HepG2 (cell line): ENCODE data around the gene SPRED2. TPM values are rescaled to one million over a fixed set of nuclear protein-coding genes. Genes with fewer than 3 reads are reported as not detected.

Source experiments
- CENPX ChIP-seq: sonication (generic); formaldehyde crosslinking; IDR thresholded peaks from 2 replicates; pipeline ENCODE4 v1.9.0; 2021; ENCODE audit warnings: mild to moderate bottlenecking, missing genetic modification reagents, moderate library complexity
- GATAD2A ChIP-seq: IDR thresholded peaks from 2 replicates; pipeline ENCODE4 v1.6.1; 2016
- HMGA1 ChIP-seq: sonication (generic); formaldehyde crosslinking; conservative IDR thresholded peaks from 2 replicates; pipeline ENCODE4 v1.4.0; 2020; ENCODE audit warnings: missing genetic modification reagents
- KDM6A ChIP-seq: IDR thresholded peaks from 2 replicates; pipeline ENCODE4 v1.6.1; 2016; ENCODE audit warnings: low read depth
- NCOA5 ChIP-seq: sonication (generic); formaldehyde crosslinking; IDR thresholded peaks from 2 replicates; pipeline ENCODE4 v1.4.0; 2020; ENCODE audit warnings: missing genetic modification reagents
- NRL ChIP-seq: sonication (generic); formaldehyde crosslinking; IDR thresholded peaks from 2 replicates; pipeline ENCODE4 v1.5.0; 2020; ENCODE audit warnings: missing genetic modification reagents, mild to moderate bottlenecking, moderate library complexity, borderline replicate concordance
- SALL1 ChIP-seq: sonication (generic); formaldehyde crosslinking; IDR thresholded peaks from 2 replicates; pipeline ENCODE4 v1.8.0; 2022; ENCODE audit warnings: mild to moderate bottlenecking, missing genetic modification reagents
- SNAI1 ChIP-seq: sonication (generic); formaldehyde crosslinking; IDR thresholded peaks from 2 replicates; pipeline ENCODE4 v1.5.0; 2020; ENCODE audit warnings: mild to moderate bottlenecking, missing genetic modification reagents, borderline replicate concordance
- STAG1 ChIP-seq: sonication (generic); formaldehyde crosslinking; IDR thresholded peaks from 2 replicates; pipeline ENCODE4 v1.4.0; 2020; ENCODE audit warnings: missing genetic modification reagents
- WIZ ChIP-seq: sonication (generic); formaldehyde crosslinking; IDR thresholded peaks from 2 replicates; pipeline ENCODE4 v1.5.1; 2020; ENCODE audit warnings: mild to moderate bottlenecking, missing genetic modification reagents
- YY1 ChIP-seq: IDR thresholded peaks from 2 replicates; pipeline ENCODE4 v1.6.1; 2011; ENCODE audit warnings: low read length, low read depth, moderate library complexity, mild to moderate bottlenecking; ENCODE audit not compliant: insufficient read depth, insufficient replicate concordance
- ZBTB7B ChIP-seq: sonication (generic); formaldehyde crosslinking; IDR thresholded peaks from 2 replicates; pipeline ENCODE4 v1.4.0; 2020; ENCODE audit warnings: missing genetic modification reagents
- ZMYM2 ChIP-seq: sonication (generic); formaldehyde crosslinking; IDR thresholded peaks from 2 replicates; pipeline ENCODE4 v1.8.0; 2022; ENCODE audit warnings: mild to moderate bottlenecking, missing genetic modification reagents
- ZNF124 ChIP-seq: sonication (generic); formaldehyde crosslinking; IDR thresholded peaks from 2 replicates; pipeline ENCODE4 v1.4.0; 2020; ENCODE audit warnings: missing genetic modification reagents
- ZNF230 ChIP-seq: sonication (generic); formaldehyde crosslinking; IDR thresholded peaks from 2 replicates; pipeline ENCODE4 v1.4.0; 2020; ENCODE audit warnings: mild to moderate bottlenecking, missing genetic modification reagents
- ZNF235 ChIP-seq: sonication (generic); formaldehyde crosslinking; IDR thresholded peaks from 2 replicates; pipeline ENCODE4 v1.8.1; 2023; ENCODE audit warnings: mild to moderate bottlenecking, missing genetic modification reagents, borderline replicate concordance
- polyA plus RNA-seq, 8 experiments: library from polyadenylated mRNA; depleted of rRNA in 3 of 8; stranded (reverse) in 7 of 8; unstranded in 1 of 8; fragments of >200 nt; fragmentation: Illumina TruSeq in 4 of 8; extraction: Trizol in 4 of 8; gene quantifications; 2 replicates each; pipeline versions ENCODE4 v1.2.1 to v1.2.3, GENCODE V29; 2011 to 2016; ENCODE audit warnings: low read depth in 4 of 8, missing spikeins in 1 of 8, mixed read lengths in 1 of 8; ENCODE audit not compliant: insufficient read depth in 1 of 8
- total RNA-seq, 5 experiments: library from RNA; depleted of rRNA; stranded (reverse); fragments of >200 nt; fragmentation: Illumina TruSeq; extraction: Trizol; gene quantifications; 2 replicates each; pipeline ENCODE4 v1.2.3, GENCODE V29; 2016; ENCODE audit warnings: low read depth in 1 of 5
- TF ChIP-seq, protein P1 (sequence below): sonication (generic); formaldehyde crosslinking; IDR thresholded peaks from 2 replicates; pipeline ENCODE4 v1.4.0; 2020; ENCODE audit warnings: missing genetic modification reagents
- TF ChIP-seq, protein P2 (sequence below): sonication (generic); formaldehyde crosslinking; IDR thresholded peaks from 2 replicates; pipeline ENCODE4 v1.5.0; 2020; ENCODE audit warnings: mild to moderate bottlenecking, low read depth, missing genetic modification reagents, borderline replicate concordance
- TF ChIP-seq, protein P3 (sequence below): sonication (generic); formaldehyde crosslinking; IDR thresholded peaks from 2 replicates; pipeline ENCODE4 v1.8.0; 2022; ENCODE audit warnings: missing genetic modification reagents, low read depth, mild to moderate bottlenecking, borderline replicate concordance
- TF ChIP-seq, protein P4 (sequence below): sonication (generic); formaldehyde crosslinking; conservative IDR thresholded peaks from 2 replicates; pipeline ENCODE4 v1.8.1; 2023; ENCODE audit warnings: missing genetic modification reagents
- TF ChIP-seq, protein P5 (sequence below): sonication (generic); formaldehyde crosslinking; IDR thresholded peaks from 2 replicates; pipeline ENCODE4 v1.8.0; 2022; ENCODE audit warnings: mild to moderate bottlenecking, missing genetic modification reagents, moderate library complexity

The SPRED2 gene
- total and polyA plus RNA-seq, 2 of the 13 experiments (the other 11 are each of a cell fraction or from before 2014, with no cell fraction given) = 13.0 to 37.0 TPM

DNA sequence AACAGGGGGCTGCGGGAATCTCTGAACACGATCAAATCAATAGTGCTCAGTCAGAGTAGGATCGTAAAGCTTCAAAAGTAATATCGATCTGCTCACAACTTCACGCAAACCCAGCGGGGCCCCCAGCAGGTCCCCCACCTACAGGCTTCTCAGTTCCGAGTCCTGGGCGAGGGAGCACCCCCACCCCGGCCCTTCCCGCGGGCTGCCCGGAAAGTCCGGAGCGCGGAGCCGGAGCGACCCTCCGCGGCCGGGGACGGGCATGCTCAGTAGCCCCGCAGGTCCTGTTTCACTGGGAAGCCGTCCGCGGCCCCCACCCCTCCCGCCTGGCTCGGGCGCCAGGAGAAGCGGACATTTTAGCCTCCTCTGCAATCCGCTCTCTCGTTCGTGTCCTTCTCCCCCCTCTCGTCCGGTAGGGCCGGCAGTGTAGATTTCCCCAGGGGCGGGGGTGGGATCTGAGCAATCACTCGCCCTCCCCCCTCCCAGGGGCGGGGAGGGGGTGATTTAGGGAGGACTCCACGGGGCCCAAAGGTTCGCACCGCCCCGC, 3.3 kb upstream of the SPRED2 start (continued):
- TF ChIP-seq YY1 (peak; percentile 89), GATAD2A (peak; percentile 70), KDM6A (CRISPR knock-in tag) (no peak), ZNF230 (CRISPR knock-in tag) (0 out of 2 replicates have a peak, but pooled peaks have one; percentile 53), ZMYM2 (CRISPR knock-in tag) (no peak), NCOA5 (CRISPR knock-in tag) (no peak), CENPX (CRISPR knock-in tag) (no peak), WIZ (CRISPR knock-in tag) (no peak; the same call in 1 of the 2 replicates), SNAI1 (CRISPR knock-in tag) (peak; percentile 30; the same call in 1 of the 2 replicates), SALL1 (CRISPR knock-in tag) (peak; percentile 90), ZBTB7B (CRISPR knock-in tag) (peak; percentile 80), NRL (CRISPR knock-in tag) (peak; percentile 92), ZNF124 (CRISPR knock-in tag) (peak; percentile 52; the same call in 1 of the 2 replicates), HMGA1 (CRISPR knock-in tag) (no peak), ZNF235 (CRISPR knock-in tag) (peak; percentile 80; the same call in 1 of the 2 replicates), STAG1 (CRISPR knock-in tag) (peak; percentile 62)
- TF ChIP-seq, protein P1, sequence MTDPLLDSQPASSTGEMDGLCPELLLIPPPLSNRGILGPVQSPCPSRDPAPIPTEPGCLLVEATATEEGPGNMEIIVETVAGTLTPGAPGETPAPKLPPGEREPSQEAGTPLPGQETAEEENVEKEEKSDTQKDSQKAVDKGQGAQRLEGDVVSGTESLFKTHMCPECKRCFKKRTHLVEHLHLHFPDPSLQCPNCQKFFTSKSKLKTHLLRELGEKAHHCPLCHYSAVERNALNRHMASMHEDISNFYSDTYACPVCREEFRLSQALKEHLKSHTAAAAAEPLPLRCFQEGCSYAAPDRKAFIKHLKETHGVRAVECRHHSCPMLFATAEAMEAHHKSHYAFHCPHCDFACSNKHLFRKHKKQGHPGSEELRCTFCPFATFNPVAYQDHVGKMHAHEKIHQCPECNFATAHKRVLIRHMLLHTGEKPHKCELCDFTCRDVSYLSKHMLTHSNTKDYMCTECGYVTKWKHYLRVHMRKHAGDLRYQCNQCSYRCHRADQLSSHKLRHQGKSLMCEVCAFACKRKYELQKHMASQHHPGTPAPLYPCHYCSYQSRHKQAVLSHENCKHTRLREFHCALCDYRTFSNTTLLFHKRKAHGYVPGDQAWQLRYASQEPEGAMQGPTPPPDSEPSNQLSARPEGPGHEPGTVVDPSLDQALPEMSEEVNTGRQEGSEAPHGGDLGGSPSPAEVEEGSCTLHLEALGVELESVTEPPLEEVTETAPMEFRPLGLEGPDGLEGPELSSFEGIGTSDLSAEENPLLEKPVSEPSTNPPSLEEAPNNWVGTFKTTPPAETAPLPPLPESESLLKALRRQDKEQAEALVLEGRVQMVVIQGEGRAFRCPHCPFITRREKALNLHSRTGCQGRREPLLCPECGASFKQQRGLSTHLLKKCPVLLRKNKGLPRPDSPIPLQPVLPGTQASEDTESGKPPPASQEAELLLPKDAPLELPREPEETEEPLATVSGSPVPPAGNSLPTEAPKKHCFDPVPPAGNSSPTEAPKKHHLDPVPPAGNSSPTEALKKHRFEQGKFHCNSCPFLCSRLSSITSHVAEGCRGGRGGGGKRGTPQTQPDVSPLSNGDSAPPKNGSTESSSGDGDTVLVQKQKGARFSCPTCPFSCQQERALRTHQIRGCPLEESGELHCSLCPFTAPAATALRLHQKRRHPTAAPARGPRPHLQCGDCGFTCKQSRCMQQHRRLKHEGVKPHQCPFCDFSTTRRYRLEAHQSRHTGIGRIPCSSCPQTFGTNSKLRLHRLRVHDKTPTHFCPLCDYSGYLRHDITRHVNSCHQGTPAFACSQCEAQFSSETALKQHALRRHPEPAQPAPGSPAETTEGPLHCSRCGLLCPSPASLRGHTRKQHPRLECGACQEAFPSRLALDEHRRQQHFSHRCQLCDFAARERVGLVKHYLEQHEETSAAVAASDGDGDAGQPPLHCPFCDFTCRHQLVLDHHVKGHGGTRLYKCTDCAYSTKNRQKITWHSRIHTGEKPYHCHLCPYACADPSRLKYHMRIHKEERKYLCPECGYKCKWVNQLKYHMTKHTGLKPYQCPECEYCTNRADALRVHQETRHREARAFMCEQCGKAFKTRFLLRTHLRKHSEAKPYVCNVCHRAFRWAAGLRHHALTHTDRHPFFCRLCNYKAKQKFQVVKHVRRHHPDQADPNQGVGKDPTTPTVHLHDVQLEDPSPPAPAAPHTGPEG = peak; percentile 64; the same call in 1 of the 2 replicates
- TF ChIP-seq, protein P2, sequence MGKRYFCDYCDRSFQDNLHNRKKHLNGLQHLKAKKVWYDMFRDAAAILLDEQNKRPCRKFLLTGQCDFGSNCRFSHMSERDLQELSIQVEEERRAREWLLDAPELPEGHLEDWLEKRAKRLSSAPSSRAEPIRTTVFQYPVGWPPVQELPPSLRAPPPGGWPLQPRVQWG (CRISPR knock-in tag) = no peak
- TF ChIP-seq, protein P3, sequence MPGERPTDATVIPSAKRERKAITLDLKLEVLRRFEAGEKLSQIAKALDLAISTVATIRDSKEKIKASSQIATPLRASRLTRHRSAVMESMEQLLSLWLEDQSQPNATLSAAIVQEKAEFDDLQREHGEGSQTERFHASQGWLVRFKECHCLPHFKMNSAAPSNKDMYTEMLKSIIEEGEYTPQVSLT = no peak
- TF ChIP-seq, protein P4, sequence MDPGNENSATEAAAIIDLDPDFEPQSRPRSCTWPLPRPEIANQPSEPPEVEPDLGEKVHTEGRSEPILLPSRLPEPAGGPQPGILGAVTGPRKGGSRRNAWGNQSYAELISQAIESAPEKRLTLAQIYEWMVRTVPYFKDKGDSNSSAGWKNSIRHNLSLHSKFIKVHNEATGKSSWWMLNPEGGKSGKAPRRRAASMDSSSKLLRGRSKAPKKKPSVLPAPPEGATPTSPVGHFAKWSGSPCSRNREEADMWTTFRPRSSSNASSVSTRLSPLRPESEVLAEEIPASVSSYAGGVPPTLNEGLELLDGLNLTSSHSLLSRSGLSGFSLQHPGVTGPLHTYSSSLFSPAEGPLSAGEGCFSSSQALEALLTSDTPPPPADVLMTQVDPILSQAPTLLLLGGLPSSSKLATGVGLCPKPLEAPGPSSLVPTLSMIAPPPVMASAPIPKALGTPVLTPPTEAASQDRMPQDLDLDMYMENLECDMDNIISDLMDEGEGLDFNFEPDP = no peak
- TF ChIP-seq, protein P5, sequence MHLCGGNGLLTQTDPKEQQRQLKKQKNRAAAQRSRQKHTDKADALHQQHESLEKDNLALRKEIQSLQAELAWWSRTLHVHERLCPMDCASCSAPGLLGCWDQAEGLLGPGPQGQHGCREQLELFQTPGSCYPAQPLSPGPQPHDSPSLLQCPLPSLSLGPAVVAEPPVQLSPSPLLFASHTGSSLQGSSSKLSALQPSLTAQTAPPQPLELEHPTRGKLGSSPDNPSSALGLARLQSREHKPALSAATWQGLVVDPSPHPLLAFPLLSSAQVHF (CRISPR knock-in tag) = 0 out of 2 replicates have a peak, but pooled peaks have one; percentile 16
